GM19099 (cell line): ENCODE data around the gene ADM2.

Experiments used
- POLR2A ChIP-seq: IDR thresholded peaks from 3 replicates; pipeline ENCODE4 v1.6.1; 2011; ENCODE audit warnings: low read depth; ENCODE audit not compliant: insufficient read length; ENCODE audit errors: extremely low read depth

ADM2 gene

DNA sequence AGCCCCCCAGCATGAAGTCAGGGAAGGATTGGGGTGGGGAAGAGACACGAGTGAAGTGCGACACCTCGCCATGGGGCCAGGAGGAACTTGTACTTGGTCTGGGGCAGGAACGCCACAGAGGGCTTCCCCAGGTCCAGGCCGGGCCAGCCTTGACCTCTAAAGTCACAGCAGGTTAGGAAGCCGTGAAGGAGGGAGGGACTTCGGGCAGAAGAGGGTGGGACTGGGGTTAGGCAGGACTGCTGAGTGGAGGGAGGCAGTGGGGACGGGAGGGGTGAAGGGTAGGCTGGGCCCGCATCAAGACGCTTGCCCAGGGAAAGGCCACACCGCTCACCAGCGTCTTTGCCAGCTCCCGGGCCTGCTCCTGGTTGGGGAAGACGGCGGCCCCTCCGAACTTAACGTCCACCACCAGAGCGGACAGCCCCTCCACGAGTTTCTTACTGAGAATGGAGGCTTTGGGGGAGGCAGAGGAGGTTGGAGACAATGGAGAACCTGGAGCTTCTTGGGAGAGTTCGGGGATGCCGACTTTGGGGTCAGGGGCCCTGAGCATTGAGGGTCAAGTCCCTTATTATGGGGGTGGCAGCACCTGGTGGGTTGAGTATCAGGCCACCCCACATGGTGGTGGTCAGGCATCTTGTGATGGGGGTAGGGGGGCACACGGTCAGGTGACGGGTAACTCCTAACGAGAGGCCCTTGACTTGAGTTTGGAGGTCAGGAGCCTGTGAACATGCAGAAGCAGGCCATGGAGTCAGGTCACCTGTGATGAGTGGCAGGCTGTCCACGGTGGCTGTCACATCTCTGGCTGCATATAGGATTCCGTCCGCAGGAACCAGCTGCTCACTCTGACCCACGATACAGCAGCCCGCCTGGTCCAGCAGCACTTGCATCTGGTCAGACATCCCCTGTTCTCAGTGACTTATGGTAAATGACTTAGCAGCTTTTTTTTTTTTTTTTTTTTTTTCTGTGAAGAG is 45.8 kb downstream of the ADM2 start:
- TF ChIP-seq POLR2A = peak; percentile 5

DNA sequence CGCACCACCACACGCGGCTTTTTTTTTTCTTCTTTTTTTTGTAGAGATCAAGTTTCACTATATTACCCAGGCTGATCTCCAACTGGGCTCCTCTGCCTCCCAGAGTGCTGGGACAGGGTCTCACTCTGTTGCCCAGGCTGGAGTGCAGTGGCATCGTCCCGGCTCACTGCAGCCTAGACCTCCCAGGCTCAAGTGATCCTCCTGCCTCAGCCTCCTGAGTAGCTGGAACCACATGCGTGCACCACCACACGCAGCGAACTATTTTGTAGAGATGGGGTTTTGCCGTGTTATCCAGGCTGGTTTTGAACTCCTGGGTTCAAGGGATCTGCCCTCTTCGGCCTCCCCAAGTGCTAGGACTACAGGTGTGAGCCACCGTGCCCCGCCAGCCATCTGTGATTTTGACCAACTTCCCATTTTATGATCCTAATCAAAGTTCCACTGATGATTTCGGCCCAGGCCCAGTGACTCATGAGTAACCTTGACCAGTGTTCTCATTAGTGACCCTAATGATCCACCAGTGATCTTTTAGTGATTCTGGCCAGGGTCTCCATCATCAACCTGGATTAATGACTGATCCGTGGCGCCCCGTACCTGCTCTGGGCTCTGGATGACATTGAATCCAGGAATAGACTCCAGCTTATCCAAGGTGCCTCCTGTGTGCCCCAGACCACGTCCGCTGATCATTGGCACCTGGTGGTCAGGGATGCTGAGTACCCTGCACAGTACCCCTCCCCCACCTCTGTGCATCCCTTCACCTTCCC is 46.8 kb downstream of the ADM2 start:
- peak; percentile 21 for TF ChIP-seq POLR2A

DNA sequence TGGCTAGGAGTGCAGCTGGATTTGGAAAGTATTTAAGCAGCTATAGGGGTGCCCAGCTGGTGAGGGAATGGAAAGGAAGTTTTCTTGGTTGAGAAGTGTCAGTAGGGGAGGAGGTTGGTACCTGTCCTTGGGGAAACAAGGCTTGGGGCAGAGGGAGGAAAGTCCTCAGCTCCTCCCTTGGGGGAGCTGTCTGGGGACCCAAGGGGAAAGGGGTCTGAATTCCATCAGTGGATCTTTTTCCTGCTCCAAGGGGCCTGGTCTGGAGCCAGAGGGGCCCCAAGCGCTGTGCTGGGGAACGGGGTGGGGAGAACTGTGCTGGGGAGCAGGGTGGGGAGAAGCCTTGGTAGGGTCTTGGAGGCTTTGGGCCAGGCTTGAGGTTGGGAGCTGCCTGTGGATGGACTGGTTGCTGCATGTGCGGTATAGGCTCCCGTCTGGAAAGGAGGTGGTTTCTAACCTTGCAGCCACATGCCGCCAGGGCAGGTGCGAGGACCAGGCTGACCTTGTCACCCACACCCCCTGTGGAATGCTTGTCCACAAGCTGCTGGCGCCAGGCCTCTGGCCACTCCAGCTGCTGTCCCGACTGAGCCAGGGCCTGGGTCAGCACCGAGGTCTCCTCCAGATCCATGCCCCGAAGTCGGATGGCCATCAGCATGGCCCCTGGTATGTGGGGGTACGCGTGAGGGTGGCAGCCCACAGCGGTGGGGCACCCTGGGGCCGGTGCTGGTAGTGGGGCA is 47.5 kb downstream of the ADM2 start:
- TF ChIP-seq POLR2A = peak; percentile 29

DNA sequence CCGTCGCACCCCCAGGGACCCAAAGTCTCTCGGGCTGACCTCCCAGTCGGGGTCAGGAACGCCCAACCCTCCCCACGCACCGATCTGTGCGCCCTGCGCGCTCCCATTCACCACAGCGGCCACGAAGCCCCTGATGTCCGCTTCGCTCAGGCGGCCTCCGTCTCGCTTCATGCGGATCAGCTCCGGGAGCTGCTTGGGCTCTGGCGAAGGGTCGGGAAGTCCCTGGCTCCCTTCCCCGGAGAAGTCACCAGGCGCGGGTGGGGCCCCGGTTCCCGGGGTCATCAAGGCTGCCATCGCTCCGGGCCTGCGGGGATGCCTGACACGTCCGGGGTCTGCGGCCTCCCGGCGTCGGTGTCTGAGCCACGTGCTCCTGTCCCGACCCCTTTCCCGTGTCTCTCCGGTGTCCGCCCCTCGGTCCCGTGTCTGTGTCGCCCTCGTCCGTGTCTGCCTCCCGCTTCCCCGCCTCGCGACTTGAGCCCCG is 48.1 kb downstream of the ADM2 start:
- no peak for TF ChIP-seq POLR2A

DNA sequence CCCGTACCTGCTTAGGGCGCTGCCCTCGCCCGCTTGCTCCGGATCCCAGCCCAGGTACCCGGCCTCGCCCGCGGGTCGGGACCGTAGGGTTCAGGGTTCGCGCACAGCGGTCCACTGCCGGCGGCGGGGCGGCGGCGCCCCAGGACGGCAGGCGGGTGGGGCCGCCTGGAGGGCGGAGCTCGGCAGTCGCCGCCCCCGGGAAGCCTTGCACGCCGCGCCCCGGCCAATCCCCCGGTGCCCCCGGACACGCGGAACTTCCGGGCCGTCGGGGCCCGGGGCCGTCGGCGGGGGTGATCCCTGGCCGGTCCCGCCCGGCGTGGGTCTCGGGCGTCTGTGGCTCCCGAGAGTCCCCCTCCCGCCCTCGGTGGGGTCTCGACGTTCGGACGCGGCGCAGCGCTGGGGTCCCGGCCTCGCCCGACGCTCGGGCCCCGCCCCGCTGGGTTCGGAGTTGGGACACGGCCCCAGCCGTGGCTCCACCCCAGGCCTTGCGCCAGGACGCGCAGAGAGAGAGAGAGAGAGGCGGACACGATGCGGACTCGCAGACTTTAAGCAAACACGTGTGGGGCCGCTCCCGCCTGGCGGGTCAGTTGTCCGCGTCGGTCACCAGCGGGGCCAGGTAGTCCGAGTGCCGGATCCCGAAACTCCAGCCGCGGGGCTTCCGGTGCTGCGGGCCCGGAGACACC is 48.7 kb downstream of the ADM2 start, which contains the start of gene TYMP:
TYMP (minus strand) TSS at position 116 of the 683 bp plus-strand sequence. CDS start 303 bp downstream, outside the sequence.
- peak; percentile 62 for TF ChIP-seq POLR2A

DNA sequence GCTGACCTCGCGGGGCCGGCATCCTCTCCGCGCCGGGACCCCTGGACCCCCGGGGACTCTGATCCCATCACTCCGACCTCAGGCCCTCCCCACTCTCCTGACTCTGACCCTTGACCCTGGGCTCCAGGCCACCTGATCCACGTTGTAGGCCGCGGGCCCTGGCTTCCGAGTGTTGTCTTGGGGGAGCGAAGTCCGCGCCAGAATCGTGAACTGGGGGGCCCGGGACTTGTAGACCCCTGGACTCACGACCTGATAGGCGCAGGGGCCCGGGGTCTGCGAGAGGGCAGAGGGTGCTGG is 49.2 kb downstream of the ADM2 start:
- TF ChIP-seq POLR2A = no peak

DNA sequence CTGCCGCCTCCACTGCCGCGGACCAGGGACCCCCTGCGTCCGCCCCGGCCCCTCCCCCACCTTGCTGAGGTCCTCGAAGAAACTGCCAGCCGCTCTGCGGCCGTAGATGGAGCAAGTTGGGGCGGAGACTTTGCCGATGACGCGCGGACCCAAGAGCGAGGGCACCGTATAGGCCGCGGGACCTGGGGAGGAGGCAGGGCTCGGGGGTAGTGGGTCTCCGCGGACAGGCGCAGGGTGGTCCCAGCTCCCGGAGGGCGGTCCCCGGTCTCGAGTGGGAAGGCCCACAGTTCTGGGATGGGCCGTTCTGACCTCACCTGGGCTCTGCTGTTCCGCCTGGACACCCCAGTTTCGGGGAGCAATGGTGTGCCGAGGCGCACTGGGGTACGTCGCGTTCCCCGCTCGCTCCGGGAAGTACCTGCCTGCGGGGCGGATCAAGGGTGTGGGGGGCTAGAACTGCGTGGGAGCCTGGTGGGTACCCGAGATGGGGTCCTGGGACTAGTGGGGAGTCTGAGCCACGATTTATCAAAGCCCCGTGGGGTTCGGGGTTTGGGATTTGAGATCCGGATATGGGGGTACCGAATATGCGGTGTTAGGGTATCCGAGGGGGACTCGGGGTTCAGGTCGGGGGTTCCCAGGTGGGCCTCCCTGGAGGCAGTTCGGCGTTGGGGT is 49.7 kb downstream of the ADM2 start:
- TF ChIP-seq POLR2A = peak; percentile 73

DNA sequence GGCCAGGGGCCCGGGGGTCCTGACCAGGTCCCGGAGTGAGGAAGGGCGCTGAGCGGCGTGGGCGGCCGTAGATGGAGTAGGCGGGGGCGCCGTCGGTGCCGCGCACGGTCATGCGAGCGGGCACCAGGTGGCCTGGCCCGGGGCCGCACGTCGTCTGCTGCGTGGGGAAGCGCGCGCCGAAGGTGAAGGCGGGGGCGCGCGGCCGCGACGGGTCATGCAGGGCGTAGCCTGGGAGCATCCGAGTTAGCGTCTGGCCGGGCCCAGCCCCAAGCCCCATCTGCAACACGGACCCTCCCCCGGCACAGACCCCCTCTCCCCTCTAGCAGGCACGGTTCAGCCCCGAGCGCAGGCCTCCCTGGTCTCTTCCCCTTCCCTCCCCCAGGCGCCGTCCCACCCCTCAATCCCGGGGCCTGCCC is 50.2 kb downstream of the ADM2 start:
- TF ChIP-seq POLR2A = peak; percentile 69

DNA sequence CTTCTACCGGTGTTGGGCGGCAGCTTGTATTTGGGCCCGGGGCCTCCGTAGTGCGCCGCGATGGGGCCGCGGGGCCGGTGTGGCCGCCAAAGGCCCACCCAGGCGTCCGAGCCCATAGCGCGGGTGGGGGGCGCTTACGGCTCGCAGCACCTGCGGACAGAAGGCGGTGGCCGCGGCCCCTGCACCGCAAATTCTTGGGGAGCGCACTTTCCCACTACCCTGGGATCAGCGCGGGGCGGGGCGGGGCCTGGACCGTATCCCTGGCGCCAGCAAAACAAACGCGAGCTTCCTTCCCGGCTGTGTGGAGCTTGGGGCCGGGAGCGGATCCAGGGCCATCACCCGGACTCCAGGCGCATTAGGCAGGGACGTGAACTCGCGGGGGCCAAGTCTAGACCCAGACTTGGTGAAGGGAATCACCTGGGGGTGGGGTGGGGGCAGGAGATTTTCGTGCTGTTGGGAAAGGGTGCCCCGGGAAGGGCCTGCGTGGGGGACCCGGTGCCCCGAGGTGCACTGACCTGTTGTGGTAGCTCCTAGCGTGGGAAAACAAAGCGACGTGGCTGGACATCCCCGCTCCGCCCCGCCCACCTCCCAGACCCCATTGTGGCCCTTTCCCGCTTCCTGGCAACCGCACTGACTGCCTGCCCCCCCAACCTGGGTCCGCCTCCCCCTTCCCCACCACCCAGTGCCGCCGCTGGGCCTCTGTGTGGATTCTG is 50.8 kb downstream of the ADM2 start:
- TF ChIP-seq POLR2A = peak; percentile 38

DNA sequence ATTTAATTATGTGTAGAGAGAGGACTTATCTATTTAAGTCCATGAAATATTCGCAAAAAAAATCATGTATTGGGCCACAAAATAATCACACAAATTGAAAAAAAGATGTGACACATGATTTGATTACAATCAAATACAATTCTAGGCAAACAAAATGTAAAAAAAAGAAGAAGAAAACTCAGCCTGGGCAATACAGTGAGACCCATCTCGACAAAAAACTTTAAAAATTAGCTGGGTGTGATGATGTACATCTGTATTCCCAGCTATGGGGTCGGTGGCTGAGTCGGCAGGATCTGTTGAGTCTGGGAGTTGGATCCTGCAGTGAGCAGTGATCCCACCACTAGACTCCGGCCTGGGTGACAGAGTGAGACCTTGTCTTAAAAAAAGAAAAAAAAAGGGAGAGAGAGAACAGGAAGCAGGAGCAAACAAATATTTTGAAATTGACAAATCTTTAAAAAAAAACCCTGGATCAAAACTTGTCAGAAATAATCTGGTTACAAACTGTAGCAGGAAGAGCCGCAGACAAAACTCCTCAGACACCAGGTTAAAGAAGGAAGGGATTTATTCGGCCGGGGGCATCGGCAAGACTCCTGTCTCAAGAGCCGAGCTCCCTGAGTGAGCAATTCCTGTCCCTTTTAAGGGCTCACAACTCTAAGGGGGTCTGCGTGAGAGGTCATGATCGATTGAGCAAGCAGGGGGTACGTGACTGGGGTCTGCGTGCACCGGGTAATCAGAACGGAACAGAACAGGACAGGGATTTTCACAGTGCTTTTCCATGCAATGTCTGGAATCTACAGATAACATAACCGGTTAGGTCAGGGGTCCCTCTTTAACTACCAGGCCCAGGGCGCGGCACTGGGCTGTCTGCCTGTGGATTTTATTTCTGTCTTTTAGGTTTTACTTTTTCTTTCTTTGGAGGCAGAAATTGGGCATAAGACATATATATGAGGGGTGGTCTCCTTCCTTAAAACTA is 51.8 kb downstream of the ADM2 start:
- no peak for TF ChIP-seq POLR2A

DNA sequence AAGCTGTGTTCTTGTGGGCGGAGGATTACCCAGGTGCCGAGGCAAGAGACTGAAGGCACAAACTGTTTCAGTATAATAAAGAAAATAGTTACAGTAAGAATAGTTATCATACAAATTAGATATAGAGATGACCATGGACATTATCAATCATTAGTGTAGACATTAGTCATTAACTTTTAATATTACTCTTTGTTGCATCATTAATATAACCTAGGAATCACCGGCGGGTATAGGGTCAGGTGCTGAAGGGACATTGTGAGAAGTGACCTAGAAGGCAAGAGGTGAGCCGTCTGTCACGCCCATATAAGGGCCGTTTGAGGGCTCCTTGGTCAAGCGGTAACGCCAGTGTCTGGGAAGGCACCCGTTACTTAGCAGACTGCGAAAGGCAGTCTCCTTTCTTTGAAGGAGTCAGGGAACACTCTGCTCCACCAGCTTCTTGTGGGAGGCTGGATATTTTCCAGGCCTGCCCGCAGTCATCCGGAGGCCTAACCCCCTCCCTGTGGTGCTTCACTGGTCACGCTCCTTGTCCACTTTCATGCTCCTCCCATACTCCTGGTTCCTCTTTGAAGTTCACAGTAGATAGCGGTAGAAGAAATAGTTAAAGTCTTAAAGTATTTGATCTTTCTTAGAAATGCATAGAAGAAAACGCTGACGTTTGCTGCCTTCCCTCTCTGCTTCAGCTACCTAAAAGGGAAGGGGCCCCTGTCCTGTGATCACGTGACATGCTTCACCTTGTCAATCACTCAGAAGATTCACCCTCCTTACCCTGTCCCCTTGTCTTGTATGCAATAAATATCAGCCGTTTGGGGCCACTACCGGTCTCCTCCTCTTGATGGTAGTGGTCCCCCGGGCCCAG is 52.7 kb downstream of the ADM2 start:
- TF ChIP-seq POLR2A = peak; percentile 17
